A549 treated with RU486 at 1 μM for 4 hours (cell line): ENCODE data around the gene SLC15A2. TPM values are rescaled to one million over a fixed set of nuclear protein-coding genes. Genes with fewer than 3 reads are reported as not detected.

Source experiments
- total RNA-seq: library from RNA; stranded (reverse); fragments of 200-300 nt; extraction: Qiagen RNA extraction; gene quantifications from 5 replicates; pipeline ENCODE4 v1.2.3, GENCODE V29; 2022; ENCODE audit warnings: low read depth

SLC15A2 gene
- 0.08 to 0.27 TPM (median 0.26 TPM) in 4 of 5 replicates, not detected in the other for total RNA-seq

GRCh38 chr3:121894301-121894990, at the start of gene SLC15A2:
Gene SLC15A2, plus strand, starts transcription at chr3:121894401. Its CDS starts 76 bp downstream, at chr3:121894477.

Other genes starting within 250 kb of the SLC15A2 start
- gene HCLS1, start 233.5 kb upstream of the SLC15A2 start, total RNA-seq: 0.09 to 0.13 TPM in 2 of 5 replicates, not detected in the others
- 15.8 to 21.2 TPM (median 17.0 TPM) in 5 replicates for gene GOLGB1, start 144.7 kb upstream of the SLC15A2 start, total RNA-seq
- gene IQCB1, start 59.3 kb upstream of the SLC15A2 start, total RNA-seq: 7.4 to 11.4 TPM (median 10.6 TPM) in 5 replicates
- gene EAF2, start 59.2 kb upstream of the SLC15A2 start, total RNA-seq: 1.7 to 3.2 TPM (median 1.9 TPM) in 5 replicates
- not detected in 5 replicates for gene ILDR1, start 127.8 kb downstream of the SLC15A2 start, total RNA-seq
- gene CD86, start 161.0 kb downstream of the SLC15A2 start, total RNA-seq: not detected in 5 replicates